Measurements from ENCODE around the gene LCE2B. TPM values are rescaled to one million over a fixed set of nuclear protein-coding genes. Genes with fewer than 3 reads are reported as not detected.
"Not testable (repeated sequence)": the region's sequence is repeated elsewhere in the genome, so short reads cannot be mapped to it uniquely, and the experiment has no call there.

The LCE2B gene
- total and polyA plus RNA-seq, 8 donors, result not detected

DNA sequence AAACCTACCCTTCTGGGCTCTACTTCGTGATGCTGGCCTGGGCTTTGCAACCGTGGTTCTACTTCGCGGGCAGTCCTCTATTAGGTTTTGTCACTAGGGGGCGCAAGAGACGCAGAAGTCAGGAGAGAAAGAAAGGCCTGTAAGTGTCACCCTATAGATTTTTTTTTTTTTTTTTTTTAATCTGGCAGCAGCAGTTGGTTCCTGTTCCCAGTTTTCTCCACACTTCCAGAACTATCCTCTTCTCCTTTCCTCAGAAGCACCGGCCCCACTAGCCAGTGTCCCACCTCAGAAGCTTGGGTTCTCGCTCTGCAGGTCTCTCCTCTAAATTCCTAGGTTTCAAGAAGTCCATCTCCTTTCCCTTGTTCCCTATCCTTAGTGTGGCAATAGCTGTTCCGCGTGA, 31.8 kb upstream of the LCE2B start:
- Histone ChIP-seq H3K4me1 (no peaks in the 10 kb centered on the region), H3K9me3 (no peaks in the 10 kb centered on the region), H3K4me3 (no peak overlapping the region), H3K27me3 (peaks cover 0 to 13% of the 10 kb centered on the region in 2 donors), H3K27ac (no peak overlapping the region), H3K36me3 (no peaks in the 10 kb centered on the region)
- peak; percentile 71 for ATAC-seq
- DNase-seq, result peak in 2 of 4 donors; percentile 20 to 66
- TF ChIP-seq CTCF (IDR thresholded peaks at IDR 0.05), result peak; percentile 45 to 53
- intact Hi-C loops (cut with DNase I), result no loop called here

DNA sequence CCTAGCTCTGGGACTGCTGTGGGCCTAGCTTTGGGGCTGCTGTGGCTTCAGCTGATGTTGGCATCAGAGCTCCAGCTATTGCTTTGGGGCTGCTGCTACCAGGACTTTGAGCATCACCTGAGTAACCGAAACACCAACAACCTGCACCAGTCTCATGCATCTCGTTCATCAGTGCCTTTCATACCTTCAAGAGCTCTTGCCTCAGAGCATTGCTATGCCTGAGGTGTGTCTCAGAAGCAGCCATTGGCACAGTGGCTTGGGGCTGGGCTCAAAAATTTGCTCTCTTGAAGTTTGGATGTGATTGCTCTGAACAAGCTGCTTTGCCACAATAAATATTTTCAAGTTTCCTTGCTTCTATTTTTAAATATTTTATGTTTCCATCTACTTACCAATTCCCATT, 29.5 kb upstream of the LCE2B start:
- H3K36me3 ChIP-seq, result no peaks in the 10 kb centered on the region
- H3K9me3 ChIP-seq, result no peaks in the 10 kb centered on the region
- peaks cover 0 to 12% of the 10 kb centered on the region in 2 donors for H3K27me3 ChIP-seq
- intact Hi-C loops (cut with DNase I), result no loop called here
- DNase-seq, result no peak
- peak; percentile 61 for ATAC-seq
- no peaks in the 10 kb centered on the region for H3K4me1 ChIP-seq
- H3K4me3 ChIP-seq, result no peak overlapping the region
- no peak for TF ChIP-seq CTCF (IDR thresholded peaks at IDR 0.05)
- H3K27ac ChIP-seq, result no peak overlapping the region

GRCh38 chr1:152657677-152658076, 28.2 kb upstream of the LCE2B start:
- no peaks in the 10 kb centered on the region for H3K9me3 ChIP-seq
- no peaks in the 10 kb centered on the region for H3K27me3 ChIP-seq
- H3K27ac ChIP-seq, result no peak overlapping the region
- H3K36me3 ChIP-seq, result no peaks in the 10 kb centered on the region
- H3K4me1 ChIP-seq, result no peaks in the 10 kb centered on the region
- no peak for DNase-seq
- no peak overlapping the region for H3K4me3 ChIP-seq
- no peak for TF ChIP-seq CTCF (IDR thresholded peaks at IDR 0.05)
- intact Hi-C loops (cut with DNase I), result no loop called here
- no peak for ATAC-seq

DNA sequence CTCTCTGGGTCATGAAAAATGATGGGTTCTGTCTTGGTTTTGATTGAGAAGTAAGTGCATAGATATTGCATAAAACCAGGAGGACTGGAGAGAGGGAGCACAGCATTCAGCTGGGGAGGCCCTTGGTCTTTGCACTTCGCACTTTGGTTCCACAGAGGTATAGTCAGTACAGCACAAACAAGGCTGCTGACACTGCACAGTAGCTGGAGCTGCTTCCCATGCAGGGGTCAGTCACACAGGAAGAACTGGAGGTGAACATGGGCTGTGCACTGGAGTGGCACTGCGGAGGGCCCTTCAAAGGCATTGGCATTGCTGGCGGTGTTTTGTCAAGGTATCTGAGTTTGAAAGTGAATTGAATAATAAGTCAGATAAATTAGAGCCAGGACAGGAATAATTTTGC, 27.3 kb upstream of the LCE2B start:
- Histone ChIP-seq H3K4me1 (no peaks in the 10 kb centered on the region), H3K36me3 (no peaks in the 10 kb centered on the region), H3K27me3 (peaks cover 0 to 5% of the 10 kb centered on the region in 2 donors), H3K4me3 (no peak overlapping the region), H3K9me3 (no peaks in the 10 kb centered on the region), H3K27ac (no peak overlapping the region)
- intact Hi-C loops (cut with DNase I), result no loop called here
- ATAC-seq, result no peak
- DNase-seq, result no peak
- no peak for TF ChIP-seq CTCF (IDR thresholded peaks at IDR 0.05)

DNA sequence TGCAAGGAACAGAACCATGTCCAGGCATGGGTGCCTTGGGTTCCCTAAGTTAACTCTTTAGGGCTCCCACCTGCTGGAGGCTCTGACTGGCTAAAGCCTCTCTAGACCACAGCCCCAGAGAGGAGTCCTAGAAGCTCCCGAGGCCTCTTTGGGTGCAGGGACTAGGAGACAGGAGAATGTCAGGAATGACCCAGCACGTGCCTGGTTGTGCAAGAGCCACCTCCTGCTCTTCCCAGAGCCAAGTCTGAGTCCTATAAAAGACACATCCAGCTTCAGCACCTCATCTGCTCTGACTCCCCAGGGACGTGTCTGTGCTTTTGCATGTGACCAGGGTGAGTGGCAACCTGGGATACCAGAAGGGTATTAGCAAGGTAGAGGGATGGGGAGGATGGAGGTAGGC, 22.8 kb upstream of the LCE2B start, which contains the start of gene LCE2D:
TSS of gene LCE2D (plus strand) at position 283 of the 400 bp plus-strand sequence. CDS start 726 bp downstream, outside the sequence.
- H3K27ac ChIP-seq, result no peak within 1 kb of the TSS
- TF ChIP-seq CTCF (IDR thresholded peaks at IDR 0.05), result no peak
- no peaks in the 10 kb centered on the region for H3K4me1 ChIP-seq
- no peaks in the 10 kb centered on the region for H3K36me3 ChIP-seq
- no peak for DNase-seq
- no peaks in the 10 kb centered on the region for H3K9me3 ChIP-seq
- no peak within 1 kb of the TSS for H3K4me3 ChIP-seq
- no peak for ATAC-seq
- intact Hi-C loops (cut with DNase I), result no loop called here
- peaks cover 0 to 7% of the 10 kb centered on the region in 2 donors for H3K27me3 ChIP-seq

- DNase-seq; ATAC-seq; H3K27me3 ChIP-seq; H3K9me3 ChIP-seq; H3K27ac ChIP-seq; intact Hi-C loops (cut with DNase I); H3K4me1 ChIP-seq; H3K36me3 ChIP-seq; H3K4me3 ChIP-seq: not testable (repeated sequence)
Observed at GRCh38 chr1:152666171-152666570, 19.8 kb upstream of the LCE2B start.
